Keratinocyte (primary cell): Measurements from ENCODE around the gene SNX3. TPM values are rescaled to one million over a fixed set of nuclear protein-coding genes. Genes with fewer than 3 reads are reported as not detected.

Experiments
- DNase-seq: peaks from one replicate; pipeline ENCODE4 v3.0.0-alpha.2; 2011; ENCODE audit warnings: low read depth, missing footprints, low spot score
- FAIRE-seq: peaks from 2 replicates; lab custom pipeline; 2011; peaks lifted over from hg19 to GRCh38; lab: Jason Lieb, UNC
- H2AFZ ChIP-seq: 2 replicates; pipeline ENCODE4 v1.6.0; 2012; ENCODE audit warnings: low read length, control low read depth, inconsistent platforms; ENCODE audit not compliant: control insufficient read depth
- H3K27ac ChIP-seq: 2 replicates; pipeline ENCODE4 v1.5.1; 2011; ENCODE audit warnings: low read length; ENCODE audit not compliant: control insufficient read depth, insufficient read depth
- H3K27me3 ChIP-seq: 3 replicates; pipeline ENCODE4 v1.6.0; 2011; ENCODE audit warnings: low read length; ENCODE audit not compliant: control insufficient read depth, insufficient read depth; ENCODE audit errors: extremely low read depth
- H3K36me3 ChIP-seq, 2 experiments: 2 replicates in 1 of 2; 3 replicates in 1 of 2; pipeline ENCODE4 v1.5.1; 2011; ENCODE audit warnings: low read length in 2 of 2, mild to moderate bottlenecking in 1 of 2; ENCODE audit not compliant: control insufficient read depth in 2 of 2, insufficient read depth in 2 of 2; ENCODE audit errors: extremely low read depth in 1 of 2
- H3K4me1 ChIP-seq: 3 replicates; pipeline ENCODE4 v1.5.1; 2011; ENCODE audit warnings: low read length; ENCODE audit not compliant: control insufficient read depth, insufficient read depth; ENCODE audit errors: extremely low read depth
- H3K4me2 ChIP-seq: 3 replicates; pipeline ENCODE4 v1.6.0; 2011; ENCODE audit warnings: low read depth, low read length; ENCODE audit not compliant: control insufficient read depth, insufficient read depth; ENCODE audit errors: extremely low read depth
- H3K4me3 ChIP-seq, 3 experiments: fragments of 200-600 bp in 1 of 3; sonication (generic) in 1 of 3; 2 replicates in 2 of 3; 3 replicates in 1 of 3; pipeline ENCODE4 v1.5.1; 2011 to 2016; ENCODE audit warnings: low read length in 3 of 3, mild to moderate bottlenecking in 3 of 3, control low read depth in 2 of 3, inconsistent platforms in 1 of 3, low read depth in 1 of 3, mixed read lengths in 1 of 3, mixed run types in 1 of 3, moderate library complexity in 1 of 3; ENCODE audit not compliant: control insufficient read depth in 2 of 3, insufficient read depth in 2 of 3; ENCODE audit errors: extremely low read depth in 1 of 3
- H3K79me2 ChIP-seq: 2 replicates; pipeline ENCODE4 v1.6.0; 2012; ENCODE audit warnings: low read length; ENCODE audit not compliant: control insufficient read depth, insufficient read depth
- H3K9ac ChIP-seq: 3 replicates; pipeline ENCODE4 v1.6.0; 2011; ENCODE audit warnings: low read length; ENCODE audit not compliant: control insufficient read depth, insufficient read depth; ENCODE audit errors: extremely low read depth
- H3K9me1 ChIP-seq: 3 replicates; pipeline ENCODE4 v1.6.0; 2011; ENCODE audit warnings: low read length; ENCODE audit not compliant: control insufficient read depth, insufficient read depth; ENCODE audit errors: extremely low read depth
- H3K9me3 ChIP-seq: 2 replicates; pipeline ENCODE4 v1.5.1; 2012; ENCODE audit warnings: low read depth, low read length; ENCODE audit not compliant: control insufficient read depth
- H4K20me1 ChIP-seq: 3 replicates; pipeline ENCODE4 v1.6.0; 2011; ENCODE audit warnings: low read length; ENCODE audit not compliant: control insufficient read depth, insufficient read depth; ENCODE audit errors: extremely low read depth
- CTCF ChIP-seq, 3 experiments: IDR thresholded peaks in 1 of 3; conservative IDR thresholded peaks in 1 of 3; optimal IDR thresholded peaks in 1 of 3; 2 replicates in 2 of 3; 3 replicates in 1 of 3; pipeline versions ENCODE3 to v1.5.1; 2011; ENCODE audit warnings: low read length in 3 of 3, mild to moderate bottlenecking in 3 of 3, moderate library complexity in 2 of 3, control low read depth in 1 of 3, inconsistent platforms in 1 of 3; ENCODE audit not compliant: insufficient read depth in 2 of 3; ENCODE audit errors: extremely low read depth in 1 of 3
- EZH2 ChIP-seq: IDR thresholded peaks from one replicate; pipeline ENCODE4 v1.6.1; 2012; ENCODE audit warnings: inconsistent platforms, mild to moderate bottlenecking, low read length, moderate library complexity
- dilution Hi-C: fragments of 300-500 bp; cut with MboI; formaldehyde crosslinking; loops from one replicate; pipeline ENCODE4 v1.7.0; 2020; ENCODE audit warnings: low sequenced_read_pairs; ENCODE audit not compliant: extremely low pct_ligation_motif_present
- polyA plus RNA-seq, 5 experiments: library from polyadenylated mRNA; depleted of rRNA in 3 of 5; stranded (reverse) in 3 of 5; stranded (forward) in 1 of 5; unstranded in 1 of 5; fragments of >200 nt; gene quantifications; 1 replicate in 1 of 5; 2 replicates in 3 of 5; 3 replicates in 1 of 5; pipeline versions ENCODE4 v1.2.1 to v1.2.3, GENCODE V29; 2011 to 2012; ENCODE audit warnings: missing spikeins in 2 of 5, low read depth in 1 of 5, low replicate concordance in 1 of 5

Gene SNX3
- polyA plus RNA-seq, 1 donor (not counting 4 experiments of a cell fraction or from before 2014, with no cell fraction given) = 460 TPM

GRCh38 chr6:108263371-108263770 lies 2.5 kb upstream of the SNX3 start:
- DNase-seq (no peak), FAIRE-seq (no peak)
- Histone ChIP-seq H3K9me3 (no peaks in the 10 kb centered on the region), H3K4me2 (no peak overlapping the region), H2AFZ (no peak overlapping the region), H3K4me3 (no peak overlapping the region), H4K20me1 (no peaks in the 10 kb centered on the region), H3K79me2 (peaks cover 25% of the 10 kb centered on the region), H3K36me3 (no peaks in the 10 kb centered on the region), H3K9ac (no peak overlapping the region), H3K9me1 (no peaks in the 10 kb centered on the region), H3K27me3 (no peaks in the 10 kb centered on the region), H3K27ac (no peak overlapping the region), H3K4me1 (peaks cover 2% of the 10 kb centered on the region)
- dilution Hi-C loops = no loop called here
- TF ChIP-seq EZH2 = no peak
- no peak for TF ChIP-seq CTCF (optimal IDR thresholded peaks at IDR 0.05 in 1 of 3, IDR thresholded peaks at IDR 0.05 in 1 of 3, conservative IDR thresholded peaks at IDR 0.05 in 1 of 3; ENCODE audit: extremely low read depth in 1 of 3, insufficient read depth in 2 of 3, low read length in 3 of 3)

DNA sequence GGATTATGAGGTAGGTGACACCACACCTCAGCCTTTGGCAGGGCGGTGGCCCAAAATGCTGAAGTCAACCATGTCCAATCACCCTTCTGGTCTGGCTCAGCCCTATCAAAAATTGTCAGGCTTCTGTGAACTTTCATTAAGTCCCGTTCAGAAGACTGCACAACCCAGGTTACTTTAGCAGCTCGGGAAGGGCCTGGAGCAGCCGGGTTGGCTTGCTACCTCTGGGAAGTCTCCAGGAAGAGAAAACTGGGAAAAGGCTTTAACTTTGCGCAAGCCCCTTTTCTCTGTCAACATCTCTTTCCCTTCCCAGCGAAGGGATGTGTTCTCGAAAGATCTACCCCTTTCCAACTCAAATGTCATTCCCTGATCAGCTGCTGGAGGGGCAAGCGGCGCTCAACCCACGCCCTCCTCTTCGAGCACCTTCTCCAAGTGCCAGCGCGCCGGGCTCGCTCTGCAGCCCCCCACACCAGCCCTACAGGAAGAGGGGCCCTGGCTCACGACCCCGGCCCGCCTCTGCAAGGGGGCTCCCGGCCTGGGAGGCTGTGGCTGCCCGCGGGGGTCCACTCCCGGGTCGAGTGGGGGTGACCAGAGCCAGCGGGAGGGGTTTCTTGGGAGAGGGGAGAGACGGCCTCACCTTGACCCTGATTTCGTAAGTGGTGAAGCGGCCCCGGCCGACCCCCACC lies 573 bp downstream of the SNX3 start:
- Histone ChIP-seq H4K20me1 (no peaks in the 10 kb centered on the region), H2AFZ (peak overlapping the region; percentile 83), H3K9ac (peak overlapping the region; percentile 91), H3K4me1 (peaks cover 2% of the 10 kb centered on the region), H3K4me2 (peak overlapping the region; percentile 85), H3K36me3 (peaks cover 0 to 8% of the 10 kb centered on the region in 2 experiments), H3K27me3 (no peaks in the 10 kb centered on the region), H3K4me3 (peak overlapping the region; percentile 79 to 99 (median 98)), H3K9me1 (no peaks in the 10 kb centered on the region), H3K9me3 (no peaks in the 10 kb centered on the region), H3K79me2 (peaks cover 52% of the 10 kb centered on the region), H3K27ac (peak overlapping the region; percentile 77)
- TF ChIP-seq EZH2 = no peak
- TF ChIP-seq CTCF (optimal IDR thresholded peaks at IDR 0.05 in 1 of 3, IDR thresholded peaks at IDR 0.05 in 1 of 3, conservative IDR thresholded peaks at IDR 0.05 in 1 of 3; ENCODE audit: extremely low read depth in 1 of 3, insufficient read depth in 2 of 3, low read length in 3 of 3) = no peak
- FAIRE-seq (peak; percentile 92), DNase-seq (no peak)
- dilution Hi-C loops = no loop called here
